Measurements from ENCODE around the gene OR6N2. TPM values are rescaled to one million over a fixed set of nuclear protein-coding genes. Genes with fewer than 3 reads are reported as not detected.

Gene OR6N2
- not detected in 2 replicates for total RNA-seq

DNA sequence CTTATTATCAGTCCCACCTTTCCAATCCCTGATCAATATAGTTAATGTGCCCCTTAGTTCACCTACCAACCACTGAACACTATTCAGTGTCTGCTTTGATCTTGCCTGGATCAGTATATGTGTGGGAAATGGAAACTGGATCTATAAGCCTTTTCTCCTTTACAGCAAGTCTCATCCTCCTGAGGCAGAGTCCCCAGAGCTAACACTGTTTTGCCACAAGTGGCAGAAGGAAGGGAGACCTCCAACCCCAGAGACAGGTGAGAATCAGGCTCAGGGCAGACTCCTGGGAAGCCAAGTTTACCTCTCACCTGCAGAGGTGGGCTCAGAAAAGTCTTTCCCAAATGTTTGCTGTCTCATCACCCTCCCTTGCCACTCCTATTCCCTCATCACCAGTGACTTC is at the start of gene OR6N2:
Gene OR6N2 (minus strand): TSS at position 101 of the 400 bp plus-strand sequence. CDS start 3,569 bp downstream, outside the sequence.
- DNase-seq, result no peak

DNA sequence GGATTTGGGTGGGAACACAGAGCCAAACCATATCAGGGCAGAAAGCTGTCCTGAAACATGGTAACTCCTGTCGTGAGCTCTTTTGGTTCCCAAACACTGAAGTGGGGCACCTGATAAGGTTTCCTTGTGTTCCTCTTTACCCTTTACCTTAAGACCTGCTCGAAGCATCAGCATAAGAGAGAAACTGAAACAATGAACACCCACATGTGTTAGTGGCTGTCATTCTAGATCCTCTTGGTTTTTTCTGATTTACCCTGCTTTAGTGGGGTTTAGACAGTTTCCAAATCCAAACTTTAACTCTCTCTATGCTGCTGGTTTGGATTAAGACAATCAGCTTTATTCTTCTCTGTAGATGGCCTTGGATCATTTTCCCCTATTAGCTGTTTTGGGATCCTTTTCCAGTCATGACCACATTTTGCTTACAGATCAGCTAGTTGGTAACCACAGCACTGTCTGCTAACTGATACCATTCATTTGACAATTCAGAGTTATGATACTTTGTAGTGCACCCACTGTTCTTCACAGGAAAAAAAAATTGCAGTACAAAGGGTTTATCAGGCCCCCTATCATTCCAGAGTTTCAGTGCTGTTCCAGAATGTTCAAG is 49.2 kb upstream of the OR6N2 start:
- DNase-seq, result no peak

- no peak for DNase-seq
Measured at GRCh38 chr1:158821723-158822122, 40.7 kb upstream of the OR6N2 start.

DNA sequence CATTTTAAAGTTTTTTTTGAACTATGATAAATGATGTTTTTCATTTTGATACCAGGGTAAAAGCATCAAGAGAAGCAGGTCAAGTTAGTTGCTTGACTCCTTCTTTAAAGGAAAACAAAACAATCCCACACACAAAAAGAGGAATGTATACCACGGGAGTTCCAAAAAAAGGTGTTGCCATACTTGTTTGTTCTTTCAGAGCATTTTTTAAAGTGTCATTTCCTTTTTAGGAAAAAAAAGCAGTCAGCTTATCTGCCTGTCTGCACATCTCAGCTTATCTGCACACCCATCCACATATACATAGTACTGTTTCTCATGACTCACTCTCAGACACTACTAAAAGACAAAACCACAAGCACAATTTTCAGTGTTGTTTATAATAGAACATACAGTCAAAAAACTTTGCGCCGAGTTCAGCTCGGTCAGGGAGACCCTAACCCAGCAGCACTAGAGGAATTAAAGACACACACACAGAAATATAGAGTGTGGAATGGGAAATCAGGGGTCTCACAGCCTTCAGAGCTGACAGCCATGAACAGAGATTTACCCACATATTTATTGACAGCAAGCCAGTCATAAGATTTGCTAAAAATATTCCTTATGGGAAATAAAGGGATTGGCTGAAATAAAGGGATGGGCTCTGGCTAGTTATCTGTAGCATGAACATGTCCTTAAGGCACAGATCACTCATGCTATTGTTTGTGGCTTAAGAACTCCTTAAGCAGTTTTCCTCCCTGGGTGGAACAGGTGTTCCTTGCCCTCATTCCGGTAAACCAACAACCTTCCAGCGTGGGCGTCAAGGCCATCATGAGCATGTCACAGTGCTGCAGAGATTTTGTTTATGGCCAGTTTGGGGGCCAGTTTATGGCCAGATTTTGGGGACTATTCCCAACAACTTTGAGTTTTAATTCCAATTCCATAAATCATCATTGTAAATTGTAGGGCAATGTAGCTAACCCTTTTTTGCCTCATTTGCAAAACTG is 38.7 kb upstream of the OR6N2 start:
- DNase-seq, result no peak

GRCh38 chr1:158818975-158819431 is 38.0 kb upstream of the OR6N2 start:
- DNase-seq, result no peak

DNA sequence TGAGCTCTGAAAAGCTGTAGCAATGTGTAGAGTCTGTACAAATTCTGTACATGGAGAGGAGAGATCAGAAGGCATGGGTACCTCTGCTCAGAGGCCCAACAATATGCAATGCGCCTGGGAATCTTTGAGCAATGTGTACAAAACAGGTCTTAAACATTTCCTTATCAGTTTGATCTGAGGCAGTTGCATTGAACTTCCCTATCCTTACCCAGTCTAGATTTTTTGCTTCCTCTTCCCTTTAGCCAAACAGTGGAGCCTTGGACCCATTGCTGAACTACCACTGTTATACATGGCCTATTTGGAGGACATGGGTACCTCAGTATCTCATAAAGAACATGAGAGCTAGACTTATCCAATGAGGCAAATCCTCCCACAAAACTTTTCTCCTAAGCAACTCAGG is 37.6 kb upstream of the OR6N2 start:
- no peak for DNase-seq

- DNase-seq, result no peak
Measured at GRCh38 chr1:158814970-158815369, 34.0 kb upstream of the OR6N2 start.

GRCh38 chr1:158813164-158813563 is 32.2 kb upstream of the OR6N2 start:
- DNase-seq, result no peak

DNA sequence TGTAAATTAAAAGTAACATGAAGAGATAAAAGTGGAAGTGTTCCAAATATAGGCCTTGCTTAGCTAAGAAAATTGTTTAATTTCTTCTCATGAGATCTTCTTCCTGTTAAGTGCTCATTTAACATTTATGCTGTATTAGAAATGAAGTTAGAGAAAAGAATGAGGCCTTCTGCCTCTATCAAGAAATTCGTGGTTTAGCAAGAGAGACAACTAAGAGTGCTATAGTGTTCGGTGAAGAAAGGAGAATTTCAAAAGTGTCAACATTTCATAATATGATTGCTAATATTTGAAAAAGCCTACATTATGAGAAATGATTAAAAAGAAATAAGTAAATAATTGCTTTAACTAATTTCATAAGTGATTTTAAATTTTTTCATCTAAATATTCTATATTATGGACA is 31.3 kb upstream of the OR6N2 start:
- DNase-seq, result no peak

DNA sequence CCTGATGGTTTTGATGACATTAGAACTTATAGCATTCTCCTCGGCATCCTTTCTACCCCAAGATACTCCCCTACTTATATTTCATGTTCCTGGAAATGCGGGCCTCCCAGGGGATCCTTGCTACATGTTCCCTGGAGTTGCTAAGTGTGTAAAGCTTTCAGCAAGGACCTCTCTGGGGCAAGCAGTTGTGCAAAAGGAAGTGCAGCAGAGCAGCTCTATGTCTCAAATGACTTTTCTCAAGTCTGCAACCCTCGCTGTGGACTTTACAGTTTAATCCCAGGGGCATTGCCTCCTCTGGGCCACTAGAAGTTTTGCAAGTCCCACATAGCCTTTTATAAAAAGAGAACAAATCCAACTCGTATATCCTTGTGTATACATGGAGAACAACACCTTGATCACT is 29.3 kb upstream of the OR6N2 start:
- DNase-seq, result no peak

DNA sequence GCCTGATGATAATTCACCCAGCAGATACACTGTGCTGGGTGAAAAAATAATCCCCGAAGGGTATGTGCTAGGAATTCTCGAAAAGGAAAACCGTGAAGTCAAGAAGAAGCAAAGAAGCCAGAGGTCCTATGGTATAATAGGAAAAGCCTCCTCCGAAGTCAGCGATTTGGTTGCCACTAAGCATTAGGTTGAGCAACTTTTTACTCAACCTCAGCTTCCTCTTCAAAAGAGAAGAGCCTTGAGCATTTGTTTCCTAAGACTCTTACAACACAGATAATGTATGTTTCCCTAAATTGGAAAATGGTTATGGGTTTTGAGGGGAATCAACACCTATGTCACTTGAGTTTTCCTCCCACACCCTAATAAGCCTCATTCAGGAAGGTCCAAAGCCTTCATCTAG is 28.9 kb upstream of the OR6N2 start:
- DNase-seq, result no peak

- no peak for DNase-seq
Measured at GRCh38 chr1:158809256-158809655, 28.3 kb upstream of the OR6N2 start.

DNA sequence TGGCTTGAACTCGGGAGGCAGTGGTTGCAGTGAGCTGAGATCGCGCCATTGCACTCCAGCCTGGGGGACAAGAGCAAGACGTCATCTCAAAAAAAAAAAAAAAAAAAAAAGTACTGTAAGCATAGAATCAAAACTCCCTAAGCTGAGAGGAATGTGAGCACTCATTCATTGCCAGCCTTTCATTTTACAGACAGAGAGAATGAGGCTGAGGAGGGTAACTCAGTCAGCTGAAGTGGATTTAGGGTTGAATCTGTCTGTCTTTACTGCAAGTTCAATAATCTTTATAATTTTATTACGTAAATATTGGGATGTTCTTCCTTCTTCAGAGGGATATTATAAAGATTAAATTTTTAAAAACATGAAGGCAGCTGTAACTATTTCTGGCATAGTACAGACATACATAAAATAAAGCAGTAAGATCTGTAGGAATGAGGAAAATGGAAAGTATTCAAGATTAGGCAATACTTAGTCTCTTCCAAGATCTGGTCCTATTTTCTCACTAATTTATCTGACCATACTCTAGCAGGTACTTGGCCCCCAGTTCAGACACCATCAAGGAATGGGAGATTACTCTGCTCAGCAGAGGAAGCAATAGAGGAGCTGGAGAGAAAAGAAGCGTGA is 26.0 kb upstream of the OR6N2 start:
- no peak for DNase-seq

GRCh38 chr1:158803678-158804077 is 22.7 kb upstream of the OR6N2 start:
- no peak for DNase-seq

GRCh38 chr1:158801396-158801795 is 20.4 kb upstream of the OR6N2 start:
- no peak for DNase-seq

DNA sequence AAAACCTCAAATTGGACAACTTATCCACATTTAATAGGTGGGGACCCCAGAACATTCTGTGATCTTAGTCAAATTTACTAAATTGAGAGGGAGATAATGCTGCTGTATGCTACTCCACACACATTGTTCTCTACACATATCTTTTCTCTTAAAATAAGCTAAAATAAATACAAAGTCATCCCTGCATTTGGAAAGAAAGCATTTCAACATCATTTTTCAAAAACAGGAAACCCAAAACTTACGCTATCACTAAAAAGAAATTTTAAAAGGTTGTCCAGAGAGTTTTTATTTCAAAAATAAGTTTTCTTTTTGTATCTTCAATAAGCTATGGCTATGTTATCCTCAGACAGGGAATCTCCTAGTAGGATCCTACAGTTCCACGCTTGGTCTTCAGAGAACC is 19.5 kb upstream of the OR6N2 start:
- DNase-seq, result no peak

DNA sequence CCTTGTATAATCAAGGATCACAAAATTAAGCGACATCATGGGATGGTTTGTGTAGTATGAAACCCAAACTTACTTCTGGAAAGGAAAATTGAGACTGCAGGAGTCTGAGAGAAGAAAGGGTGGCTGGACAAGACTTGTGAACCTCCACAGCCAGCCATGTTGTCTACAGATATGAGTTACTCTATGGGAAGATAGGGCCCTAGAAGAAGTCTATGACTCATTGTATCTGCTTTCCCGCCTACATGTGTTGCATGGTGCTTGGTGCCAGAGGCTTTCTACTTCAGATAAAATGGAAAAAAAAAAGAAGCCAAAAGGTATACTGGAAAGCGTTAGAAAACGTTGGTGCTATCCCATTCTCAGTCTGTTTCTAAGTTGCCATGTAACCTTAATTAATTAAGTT is 18.7 kb upstream of the OR6N2 start:
- DNase-seq, result no peak

GRCh38 chr1:158798531-158798930 is 17.5 kb upstream of the OR6N2 start:
- DNase-seq, result peak; percentile 5

DNA sequence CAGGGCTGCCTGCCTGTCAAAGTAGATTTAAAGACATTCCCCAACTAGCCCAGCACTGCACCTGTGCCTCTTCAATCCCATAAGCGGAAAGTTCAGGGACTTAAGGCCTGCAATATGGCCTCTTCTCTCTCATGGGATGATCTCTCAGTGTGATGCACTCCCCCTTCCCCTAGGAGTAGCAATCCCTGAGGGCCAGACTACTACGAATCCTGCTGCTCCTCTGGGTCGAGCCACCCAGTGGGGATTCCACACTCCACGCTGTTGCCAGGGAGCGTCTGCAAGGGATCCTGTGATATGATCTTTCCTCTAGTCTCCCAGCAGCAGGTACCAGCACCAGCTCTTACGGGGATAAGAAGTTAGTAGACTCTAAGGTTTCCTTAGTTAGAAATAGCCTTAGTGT is 13.2 kb upstream of the OR6N2 start:
- DNase-seq, result no peak

DNA sequence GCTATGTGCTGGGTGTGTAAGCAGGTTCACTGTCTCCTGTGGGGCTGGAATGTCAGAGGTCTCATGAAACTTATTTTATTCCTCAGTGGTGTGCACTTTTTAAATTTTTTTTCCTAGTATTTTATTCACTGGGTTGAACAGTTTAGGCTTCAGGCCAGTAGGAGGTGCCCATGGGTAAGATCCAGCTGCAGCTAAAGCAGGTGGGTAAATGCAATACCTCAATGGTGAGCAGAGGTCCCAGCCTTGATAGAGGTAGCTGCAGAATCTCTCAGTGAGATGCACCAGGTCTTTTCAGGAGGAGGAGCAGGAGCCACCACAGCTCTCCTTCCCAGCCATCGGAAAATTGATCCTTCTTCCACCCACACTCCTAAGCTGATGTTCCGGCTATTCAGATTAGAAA is 12.6 kb upstream of the OR6N2 start:
- DNase-seq, result peak; percentile 7

- peak; percentile 1 for DNase-seq
Measured at GRCh38 chr1:158771950-158772866, 8.8 kb downstream of the OR6N2 start, which contains the start of gene OR6N1. Gene OR6N1, minus strand, starts transcription at chr1:158772195. Its CDS starts 5,513 bp downstream, at chr1:158766682.

DNA sequence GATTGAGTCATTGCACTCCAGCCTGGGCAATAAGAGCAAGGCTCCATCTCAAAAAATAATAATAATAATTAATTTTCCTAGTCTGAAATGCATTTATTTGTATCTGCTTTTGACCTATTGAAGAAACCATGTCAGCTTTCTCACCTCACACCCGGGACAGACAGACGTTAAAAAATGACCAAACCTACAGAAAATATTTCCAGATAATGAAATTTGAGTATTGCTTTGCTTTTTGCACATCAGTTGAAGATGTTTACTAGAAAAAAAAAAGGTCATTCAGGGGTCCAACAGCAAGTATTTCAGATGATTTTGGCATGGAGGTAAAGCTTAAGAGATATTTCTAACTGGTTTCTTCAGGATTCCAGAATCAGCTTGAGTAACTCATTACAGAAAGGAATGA is 26.6 kb downstream of the OR6N2 start, which contains the start of gene OR6K6:
Gene OR6K6 (plus strand): TSS at position 301 of the 400 bp plus-strand sequence. CDS start 168 bp downstream, outside the sequence.
- no peak for DNase-seq
